ENCODE data around the gene FLNC. TPM values are rescaled to one million over a fixed set of nuclear protein-coding genes. Genes with fewer than 3 reads are reported as not detected.

The FLNC gene
- total RNA-seq, 1 donor from 2014 or later: 7.7 TPM

- no peak for TF ChIP-seq CTCF (IDR thresholded peaks at IDR 0.05; ENCODE audit: unreplicated experiment)
- no peak for DNase-seq (ENCODE audit: low spot score)
- Mint-ChIP-seq H3K4me1 (ENCODE audit: unreplicated experiment) (no peaks in the 10 kb centered on the region), H3K27me3 (ENCODE audit: unreplicated experiment) (peaks cover 20% of the 10 kb centered on the region), H3K9me3 (ENCODE audit: unreplicated experiment) (no peaks in the 10 kb centered on the region), H3K27ac (ENCODE audit: unreplicated experiment) (no peak overlapping the region), H3K36me3 (ENCODE audit: low read depth, unreplicated experiment) (no peaks in the 10 kb centered on the region), H3K4me3 (ENCODE audit: unreplicated experiment) (no peak overlapping the region)
Observed at GRCh38 chr7:128848289-128849155, 18.3 kb downstream of the FLNC start.

- Mint-ChIP-seq H3K36me3 (ENCODE audit: low read depth, unreplicated experiment) (no peaks in the 10 kb centered on the region), H3K4me3 (ENCODE audit: unreplicated experiment) (no peak overlapping the region), H3K9me3 (ENCODE audit: unreplicated experiment) (no peaks in the 10 kb centered on the region), H3K27me3 (ENCODE audit: unreplicated experiment) (peaks cover 20% of the 10 kb centered on the region), H3K4me1 (ENCODE audit: unreplicated experiment) (no peaks in the 10 kb centered on the region), H3K27ac (ENCODE audit: unreplicated experiment) (no peak overlapping the region)
- no peak for TF ChIP-seq CTCF (IDR thresholded peaks at IDR 0.05; ENCODE audit: unreplicated experiment)
- no peak for DNase-seq (ENCODE audit: low spot score)
Observed at GRCh38 chr7:128849156-128849515, 18.9 kb downstream of the FLNC start.

- H3K9me3 Mint-ChIP-seq (ENCODE audit: unreplicated experiment): no peaks in the 10 kb centered on the region
- peaks cover 20% of the 10 kb centered on the region for H3K27me3 Mint-ChIP-seq (ENCODE audit: unreplicated experiment)
- no peak for TF ChIP-seq CTCF (IDR thresholded peaks at IDR 0.05; ENCODE audit: unreplicated experiment)
- no peaks in the 10 kb centered on the region for H3K4me1 Mint-ChIP-seq (ENCODE audit: unreplicated experiment)
- no peak overlapping the region for H3K4me3 Mint-ChIP-seq (ENCODE audit: unreplicated experiment)
- H3K36me3 Mint-ChIP-seq (ENCODE audit: low read depth, unreplicated experiment): no peaks in the 10 kb centered on the region
- H3K27ac Mint-ChIP-seq (ENCODE audit: unreplicated experiment): no peak overlapping the region
- DNase-seq (ENCODE audit: low spot score): no peak
Observed at GRCh38 chr7:128849804-128850490, 19.7 kb downstream of the FLNC start.

- no peak overlapping the region for H3K4me3 Mint-ChIP-seq (ENCODE audit: unreplicated experiment)
- no peaks in the 10 kb centered on the region for H3K4me1 Mint-ChIP-seq (ENCODE audit: unreplicated experiment)
- no peaks in the 10 kb centered on the region for H3K36me3 Mint-ChIP-seq (ENCODE audit: low read depth, unreplicated experiment)
- H3K27me3 Mint-ChIP-seq (ENCODE audit: unreplicated experiment): peaks cover 9% of the 10 kb centered on the region
- no peak overlapping the region for H3K27ac Mint-ChIP-seq (ENCODE audit: unreplicated experiment)
- TF ChIP-seq CTCF (IDR thresholded peaks at IDR 0.05; ENCODE audit: unreplicated experiment): no peak
- no peak for DNase-seq (ENCODE audit: low spot score)
- no peaks in the 10 kb centered on the region for H3K9me3 Mint-ChIP-seq (ENCODE audit: unreplicated experiment)
Observed at GRCh38 chr7:128852537-128853254, 22.5 kb downstream of the FLNC start.
